Gastroesophageal sphincter (tissue), 3 donors: ENCODE data around the gene GCNT4.

ENCODE experiments used
- EP300 ChIP-seq: sonication (generic); formaldehyde crosslinking; IDR thresholded peaks from one replicate; pipeline ENCODE4 v1.6.1; 2017; ENCODE audit warnings: antibody characterized with exemption, mild to moderate bottlenecking
- POLR2A ChIP-seq, 2 donors: fragments of 450-650 bp; IDR thresholded peaks; one replicate each; pipeline ENCODE4 v1.6.1; 2017; ENCODE audit warnings: antibody characterized with exemption in 2 of 2, mild to moderate bottlenecking in 2 of 2, moderate library complexity in 1 of 2
- POLR2AphosphoS5 ChIP-seq: sonication (generic); formaldehyde crosslinking; IDR thresholded peaks from one replicate; pipeline ENCODE4 v1.6.1; 2017; ENCODE audit warnings: antibody characterized with exemption
- TF ChIP-seq, protein P1 (sequence below), 4 experiments: fragments of 200-600 bp in 2 of 4; fragments of 450-650 bp in 2 of 4; sonication (generic) in 1 of 4; IDR thresholded peaks; one replicate each; pipeline ENCODE4 v1.5.1; 2017 to 2019; ENCODE audit warnings: antibody characterized with exemption in 4 of 4, mild to moderate bottlenecking in 2 of 4, moderate library complexity in 2 of 4

DNA sequence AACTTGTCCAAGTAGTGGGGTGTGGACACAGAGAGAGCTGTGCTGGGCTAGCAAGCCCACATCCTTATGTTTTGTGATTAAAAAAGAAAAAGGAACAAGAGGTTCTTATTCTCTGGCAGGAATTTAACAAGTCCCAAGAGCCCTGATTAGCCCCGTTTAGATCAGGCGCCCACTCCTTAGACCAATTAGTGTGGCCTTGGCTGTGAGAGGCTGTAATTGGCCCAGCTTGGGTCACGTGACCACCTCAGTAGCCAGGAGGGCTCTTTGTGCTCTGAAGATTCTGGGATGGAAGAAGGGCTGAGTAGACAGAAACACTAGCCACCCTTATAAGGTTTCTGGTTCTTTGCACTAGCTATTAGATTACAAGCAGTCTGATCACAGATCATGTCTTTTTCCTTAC is 31.1 kb downstream of the GCNT4 start:
- TF ChIP-seq POLR2A (IDR thresholded peaks at IDR 0.05) = no peak
- TF ChIP-seq, protein P1, sequence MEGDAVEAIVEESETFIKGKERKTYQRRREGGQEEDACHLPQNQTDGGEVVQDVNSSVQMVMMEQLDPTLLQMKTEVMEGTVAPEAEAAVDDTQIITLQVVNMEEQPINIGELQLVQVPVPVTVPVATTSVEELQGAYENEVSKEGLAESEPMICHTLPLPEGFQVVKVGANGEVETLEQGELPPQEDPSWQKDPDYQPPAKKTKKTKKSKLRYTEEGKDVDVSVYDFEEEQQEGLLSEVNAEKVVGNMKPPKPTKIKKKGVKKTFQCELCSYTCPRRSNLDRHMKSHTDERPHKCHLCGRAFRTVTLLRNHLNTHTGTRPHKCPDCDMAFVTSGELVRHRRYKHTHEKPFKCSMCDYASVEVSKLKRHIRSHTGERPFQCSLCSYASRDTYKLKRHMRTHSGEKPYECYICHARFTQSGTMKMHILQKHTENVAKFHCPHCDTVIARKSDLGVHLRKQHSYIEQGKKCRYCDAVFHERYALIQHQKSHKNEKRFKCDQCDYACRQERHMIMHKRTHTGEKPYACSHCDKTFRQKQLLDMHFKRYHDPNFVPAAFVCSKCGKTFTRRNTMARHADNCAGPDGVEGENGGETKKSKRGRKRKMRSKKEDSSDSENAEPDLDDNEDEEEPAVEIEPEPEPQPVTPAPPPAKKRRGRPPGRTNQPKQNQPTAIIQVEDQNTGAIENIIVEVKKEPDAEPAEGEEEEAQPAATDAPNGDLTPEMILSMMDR (IDR thresholded peaks at IDR 0.05) = no peak
- TF ChIP-seq POLR2AphosphoS5 = no peak
- no peak for TF ChIP-seq EP300
